ENCODE measurements around the gene ALX4. TPM values are rescaled to one million over a fixed set of nuclear protein-coding genes. Genes with fewer than 3 reads are reported as not detected.

Gene ALX4
- total RNA-seq, 1 donor from 2014 or later = not detected

GRCh38 chr11:44319552-44320288 is 9.8 kb upstream of the ALX4 start:
- Histone ChIP-seq H3K36me3 (no peaks in the 10 kb centered on the region), H3K4me1 (peaks cover 10% of the 10 kb centered on the region), H3K4me3 (no peak overlapping the region), H3K27me3 (peaks cover 97% of the 10 kb centered on the region), H3K9me3 (no peaks in the 10 kb centered on the region), H3K27ac (no peak overlapping the region)
- peak; percentile 52 for DNase-seq
- no peak for TF ChIP-seq CTCF (IDR thresholded peaks at IDR 0.05)
- no peak for ATAC-seq
- intact Hi-C loops (cut with DNase I) = no loop called here

GRCh38 chr11:44319170-44319551 is 9.2 kb upstream of the ALX4 start:
- Histone ChIP-seq H3K9me3 (no peaks in the 10 kb centered on the region), H3K27ac (no peak overlapping the region), H3K4me3 (no peak overlapping the region), H3K36me3 (no peaks in the 10 kb centered on the region), H3K4me1 (peaks cover 10% of the 10 kb centered on the region), H3K27me3 (peaks cover 97% of the 10 kb centered on the region)
- ATAC-seq (no peak), DNase-seq (peak; percentile 62)
- intact Hi-C loops (cut with DNase I) = no loop called here
- TF ChIP-seq CTCF (IDR thresholded peaks at IDR 0.05) = no peak

GRCh38 chr11:44318369-44318768 is 8.4 kb upstream of the ALX4 start:
- DNase-seq (no peak), ATAC-seq (no peak)
- no peak overlapping the region for H3K4me3 ChIP-seq
- no peak overlapping the region for H3K27ac ChIP-seq
- no peak for TF ChIP-seq CTCF (IDR thresholded peaks at IDR 0.05)
- H3K27me3 ChIP-seq = peaks cover 97% of the 10 kb centered on the region
- H3K4me1 ChIP-seq = peaks cover 10% of the 10 kb centered on the region
- no peaks in the 10 kb centered on the region for H3K9me3 ChIP-seq
- intact Hi-C loops (cut with DNase I) = no loop called here
- H3K36me3 ChIP-seq = no peaks in the 10 kb centered on the region

GRCh38 chr11:44316659-44317240 is 6.8 kb upstream of the ALX4 start:
- Histone ChIP-seq H3K27me3 (peaks cover 97% of the 10 kb centered on the region), H3K9me3 (no peaks in the 10 kb centered on the region), H3K36me3 (no peaks in the 10 kb centered on the region), H3K27ac (no peak overlapping the region), H3K4me3 (peak overlapping the region; percentile 13), H3K4me1 (peaks cover 10% of the 10 kb centered on the region)
- intact Hi-C loops (cut with DNase I) = no loop called here
- ATAC-seq (peak; percentile 10), DNase-seq (peak; percentile 67)
- TF ChIP-seq CTCF (IDR thresholded peaks at IDR 0.05) = no peak

GRCh38 chr11:44315947-44316658 is 6.2 kb upstream of the ALX4 start:
- intact Hi-C loops (cut with DNase I) = no loop called here
- H3K4me1 ChIP-seq = peaks cover 10% of the 10 kb centered on the region
- H3K27ac ChIP-seq = no peak overlapping the region
- H3K27me3 ChIP-seq = peaks cover 97% of the 10 kb centered on the region
- peak; percentile 7 for ATAC-seq
- no peak for TF ChIP-seq CTCF (IDR thresholded peaks at IDR 0.05)
- no peaks in the 10 kb centered on the region for H3K9me3 ChIP-seq
- DNase-seq = peak; percentile 58
- no peak overlapping the region for H3K4me3 ChIP-seq
- no peaks in the 10 kb centered on the region for H3K36me3 ChIP-seq
